Keratinocyte (primary cell): ENCODE measurements around the gene RTKN. TPM values are rescaled to one million over a fixed set of nuclear protein-coding genes. Genes with fewer than 3 reads are reported as not detected.

ENCODE experiments used
- DNase-seq: peaks from one replicate; pipeline ENCODE4 v3.0.0-alpha.2; 2011; ENCODE audit warnings: low read depth, missing footprints, low spot score
- FAIRE-seq: peaks from 2 replicates; lab custom pipeline; 2011; peaks lifted over from hg19 to GRCh38; lab: Jason Lieb, UNC
- H2AFZ ChIP-seq: 2 replicates; pipeline ENCODE4 v1.6.0; 2012; ENCODE audit warnings: low read length, control low read depth, inconsistent platforms; ENCODE audit not compliant: control insufficient read depth
- H3K27ac ChIP-seq: 2 replicates; pipeline ENCODE4 v1.5.1; 2011; ENCODE audit warnings: low read length; ENCODE audit not compliant: control insufficient read depth, insufficient read depth
- H3K27me3 ChIP-seq: 3 replicates; pipeline ENCODE4 v1.6.0; 2011; ENCODE audit warnings: low read length; ENCODE audit not compliant: control insufficient read depth, insufficient read depth; ENCODE audit errors: extremely low read depth
- H3K36me3 ChIP-seq, 2 experiments: 2 replicates in 1 of 2; 3 replicates in 1 of 2; pipeline ENCODE4 v1.5.1; 2011; ENCODE audit warnings: low read length in 2 of 2, mild to moderate bottlenecking in 1 of 2; ENCODE audit not compliant: control insufficient read depth in 2 of 2, insufficient read depth in 2 of 2; ENCODE audit errors: extremely low read depth in 1 of 2
- H3K4me1 ChIP-seq: 3 replicates; pipeline ENCODE4 v1.5.1; 2011; ENCODE audit warnings: low read length; ENCODE audit not compliant: control insufficient read depth, insufficient read depth; ENCODE audit errors: extremely low read depth
- H3K4me2 ChIP-seq: 3 replicates; pipeline ENCODE4 v1.6.0; 2011; ENCODE audit warnings: low read depth, low read length; ENCODE audit not compliant: control insufficient read depth, insufficient read depth; ENCODE audit errors: extremely low read depth
- H3K4me3 ChIP-seq, 3 experiments: fragments of 200-600 bp in 1 of 3; sonication (generic) in 1 of 3; 2 replicates in 2 of 3; 3 replicates in 1 of 3; pipeline ENCODE4 v1.5.1; 2011 to 2016; ENCODE audit warnings: low read length in 3 of 3, mild to moderate bottlenecking in 3 of 3, control low read depth in 2 of 3, inconsistent platforms in 1 of 3, low read depth in 1 of 3, mixed read lengths in 1 of 3, mixed run types in 1 of 3, moderate library complexity in 1 of 3; ENCODE audit not compliant: control insufficient read depth in 2 of 3, insufficient read depth in 2 of 3; ENCODE audit errors: extremely low read depth in 1 of 3
- H3K79me2 ChIP-seq: 2 replicates; pipeline ENCODE4 v1.6.0; 2012; ENCODE audit warnings: low read length; ENCODE audit not compliant: control insufficient read depth, insufficient read depth
- H3K9ac ChIP-seq: 3 replicates; pipeline ENCODE4 v1.6.0; 2011; ENCODE audit warnings: low read length; ENCODE audit not compliant: control insufficient read depth, insufficient read depth; ENCODE audit errors: extremely low read depth
- H3K9me1 ChIP-seq: 3 replicates; pipeline ENCODE4 v1.6.0; 2011; ENCODE audit warnings: low read length; ENCODE audit not compliant: control insufficient read depth, insufficient read depth; ENCODE audit errors: extremely low read depth
- H3K9me3 ChIP-seq: 2 replicates; pipeline ENCODE4 v1.5.1; 2012; ENCODE audit warnings: low read depth, low read length; ENCODE audit not compliant: control insufficient read depth
- H4K20me1 ChIP-seq: 3 replicates; pipeline ENCODE4 v1.6.0; 2011; ENCODE audit warnings: low read length; ENCODE audit not compliant: control insufficient read depth, insufficient read depth; ENCODE audit errors: extremely low read depth
- EZH2 ChIP-seq: IDR thresholded peaks from one replicate; pipeline ENCODE4 v1.6.1; 2012; ENCODE audit warnings: inconsistent platforms, mild to moderate bottlenecking, low read length, moderate library complexity
- dilution Hi-C: fragments of 300-500 bp; cut with MboI; formaldehyde crosslinking; loops from one replicate; pipeline ENCODE4 v1.7.0; 2020; ENCODE audit warnings: low sequenced_read_pairs; ENCODE audit not compliant: extremely low pct_ligation_motif_present
- polyA plus RNA-seq, 5 experiments: library from polyadenylated mRNA; depleted of rRNA in 3 of 5; stranded (reverse) in 3 of 5; stranded (forward) in 1 of 5; unstranded in 1 of 5; fragments of >200 nt; gene quantifications; 1 replicate in 1 of 5; 2 replicates in 3 of 5; 3 replicates in 1 of 5; pipeline versions ENCODE4 v1.2.1 to v1.2.3, GENCODE V29; 2011 to 2012; ENCODE audit warnings: missing spikeins in 2 of 5, low read depth in 1 of 5, low replicate concordance in 1 of 5
- TF ChIP-seq, protein P1 (sequence below), 3 experiments: IDR thresholded peaks in 1 of 3; conservative IDR thresholded peaks in 1 of 3; optimal IDR thresholded peaks in 1 of 3; 2 replicates in 2 of 3; 3 replicates in 1 of 3; pipeline versions ENCODE3 to v1.5.1; 2011; ENCODE audit warnings: low read length in 3 of 3, mild to moderate bottlenecking in 3 of 3, moderate library complexity in 2 of 3, control low read depth in 1 of 3, inconsistent platforms in 1 of 3; ENCODE audit not compliant: insufficient read depth in 2 of 3; ENCODE audit errors: extremely low read depth in 1 of 3

The RTKN gene
- polyA plus RNA-seq, 1 donor (not counting 4 experiments of a cell fraction or from before 2014, with no cell fraction given), result 110 TPM

DNA sequence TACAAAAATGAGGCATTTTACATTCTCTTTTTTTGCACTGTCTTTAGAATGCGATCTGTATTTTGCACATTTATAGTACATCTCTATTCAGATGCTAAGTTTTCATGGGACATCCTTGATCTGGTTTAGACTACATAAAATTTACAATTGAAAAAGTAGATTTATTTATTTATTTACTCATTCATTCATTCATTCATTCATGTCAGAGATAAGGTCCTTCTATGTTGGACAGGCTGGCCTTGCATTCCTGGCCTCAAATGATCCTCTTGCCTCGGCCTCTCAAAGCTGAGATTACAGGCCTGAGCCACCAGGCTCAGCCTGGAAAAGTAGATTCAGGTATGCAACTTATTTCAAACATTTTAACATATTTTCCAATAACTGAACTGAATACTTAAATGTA is 45.6 kb downstream of the RTKN start:
- DNase-seq (no peak), FAIRE-seq (no peak)
- Histone ChIP-seq H3K4me1 (peaks cover 3% of the 10 kb centered on the region), H3K79me2 (peaks cover 5% of the 10 kb centered on the region), H4K20me1 (no peaks in the 10 kb centered on the region), H3K4me2 (no peak overlapping the region), H3K27ac (no peak overlapping the region), H3K9ac (no peak overlapping the region), H3K4me3 (no peak overlapping the region), H3K27me3 (no peaks in the 10 kb centered on the region), H3K9me1 (no peaks in the 10 kb centered on the region), H3K9me3 (no peaks in the 10 kb centered on the region), H2AFZ (no peak overlapping the region), H3K36me3 (no peaks in the 10 kb centered on the region)
- TF ChIP-seq, protein P1, sequence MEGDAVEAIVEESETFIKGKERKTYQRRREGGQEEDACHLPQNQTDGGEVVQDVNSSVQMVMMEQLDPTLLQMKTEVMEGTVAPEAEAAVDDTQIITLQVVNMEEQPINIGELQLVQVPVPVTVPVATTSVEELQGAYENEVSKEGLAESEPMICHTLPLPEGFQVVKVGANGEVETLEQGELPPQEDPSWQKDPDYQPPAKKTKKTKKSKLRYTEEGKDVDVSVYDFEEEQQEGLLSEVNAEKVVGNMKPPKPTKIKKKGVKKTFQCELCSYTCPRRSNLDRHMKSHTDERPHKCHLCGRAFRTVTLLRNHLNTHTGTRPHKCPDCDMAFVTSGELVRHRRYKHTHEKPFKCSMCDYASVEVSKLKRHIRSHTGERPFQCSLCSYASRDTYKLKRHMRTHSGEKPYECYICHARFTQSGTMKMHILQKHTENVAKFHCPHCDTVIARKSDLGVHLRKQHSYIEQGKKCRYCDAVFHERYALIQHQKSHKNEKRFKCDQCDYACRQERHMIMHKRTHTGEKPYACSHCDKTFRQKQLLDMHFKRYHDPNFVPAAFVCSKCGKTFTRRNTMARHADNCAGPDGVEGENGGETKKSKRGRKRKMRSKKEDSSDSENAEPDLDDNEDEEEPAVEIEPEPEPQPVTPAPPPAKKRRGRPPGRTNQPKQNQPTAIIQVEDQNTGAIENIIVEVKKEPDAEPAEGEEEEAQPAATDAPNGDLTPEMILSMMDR (optimal IDR thresholded peaks at IDR 0.05 in 1 of 3, IDR thresholded peaks at IDR 0.05 in 1 of 3, conservative IDR thresholded peaks at IDR 0.05 in 1 of 3; ENCODE audit: extremely low read depth in 1 of 3, insufficient read depth in 2 of 3, low read length in 3 of 3), result no peak
- TF ChIP-seq EZH2, result no peak
- dilution Hi-C loops, result no loop called here

DNA sequence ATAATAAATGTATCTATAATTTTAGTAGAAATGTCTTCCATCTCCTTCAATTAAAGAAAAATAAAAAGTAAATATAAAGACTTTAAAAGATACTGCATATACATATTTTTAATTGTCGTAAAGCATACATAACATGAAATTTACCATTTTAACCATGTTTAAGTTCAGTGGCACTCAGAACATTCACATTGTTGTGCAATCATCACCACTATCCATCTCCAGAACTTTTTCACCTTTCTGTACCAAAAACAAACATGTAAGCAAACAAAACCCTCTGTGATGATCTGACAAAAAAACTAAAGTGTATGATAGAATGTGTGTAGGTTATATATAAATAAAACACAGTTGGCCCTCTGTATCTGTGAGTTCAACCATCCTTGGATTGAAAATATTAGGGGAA is 48.2 kb downstream of the RTKN start:
- DNase-seq (no peak), FAIRE-seq (no peak)
- Histone ChIP-seq H3K9me1 (no peaks in the 10 kb centered on the region), H4K20me1 (no peaks in the 10 kb centered on the region), H3K4me1 (peaks cover 12% of the 10 kb centered on the region), H3K4me2 (no peak overlapping the region), H3K27me3 (no peaks in the 10 kb centered on the region), H3K4me3 (no peak overlapping the region), H3K36me3 (peaks cover 0 to 6% of the 10 kb centered on the region in 2 experiments), H3K9me3 (no peaks in the 10 kb centered on the region), H3K79me2 (peaks cover 31% of the 10 kb centered on the region), H3K9ac (no peak overlapping the region), H2AFZ (no peak overlapping the region), H3K27ac (no peak overlapping the region)
- TF ChIP-seq, protein P1 (optimal IDR thresholded peaks at IDR 0.05 in 1 of 3, IDR thresholded peaks at IDR 0.05 in 1 of 3, conservative IDR thresholded peaks at IDR 0.05 in 1 of 3; ENCODE audit: extremely low read depth in 1 of 3, insufficient read depth in 2 of 3, low read length in 3 of 3), result no peak
- TF ChIP-seq EZH2, result no peak
- dilution Hi-C loops, result no loop called here
